MM.1S (cell line): Measurements from ENCODE around the gene MYOG.

Source experiments
- DNase-seq: peaks from one replicate; pipeline ENCODE4 v3.0.0-alpha.2; 2015
- H2AFZ ChIP-seq: fragments of 300-600 bp; sonication (generic); 2 replicates; pipeline ENCODE4 v1.6.0; 2016; ENCODE audit warnings: antibody characterized with exemption, low read length
- H3F3A ChIP-seq: fragments of 300-600 bp; sonication (generic); 2 replicates; pipeline ENCODE4 v1.6.1; 2016; ENCODE audit warnings: mild to moderate bottlenecking, antibody characterized with exemption, low read length, moderate library complexity, mixed read lengths; ENCODE audit not compliant: insufficient read depth
- H3K27ac ChIP-seq: fragments of 300-600 bp; sonication (generic); 2 replicates; pipeline ENCODE4 v1.5.1; 2016; ENCODE audit warnings: mild to moderate bottlenecking, low read length
- H3K27me3 ChIP-seq: fragments of 300-600 bp; sonication (generic); replicated peaks from 2 replicates; pipeline ENCODE4 v1.6.0; 2016; ENCODE audit warnings: low read length; ENCODE audit not compliant: insufficient read depth
- H3K36me3 ChIP-seq: fragments of 300-600 bp; sonication (generic); replicated peaks from 2 replicates; pipeline ENCODE4 v1.6.1; 2016; ENCODE audit warnings: mild to moderate bottlenecking, low read length, mixed read lengths; ENCODE audit not compliant: insufficient read depth
- H3K4me1 ChIP-seq: fragments of 300-600 bp; sonication (generic); 2 replicates; pipeline ENCODE4 v1.6.1; 2016; ENCODE audit warnings: low read length, mixed read lengths
- H3K4me2 ChIP-seq: fragments of 300-600 bp; sonication (generic); 2 replicates; pipeline ENCODE4 v1.6.0; 2016; ENCODE audit warnings: low read depth, low read length
- H3K4me3 ChIP-seq: fragments of 300-600 bp; sonication (generic); 2 replicates; pipeline ENCODE4 v1.5.1; 2016; ENCODE audit warnings: low read length, mixed read lengths
- H3K79me2 ChIP-seq: fragments of 300-600 bp; sonication (generic); 2 replicates; pipeline ENCODE4 v1.6.1; 2016; ENCODE audit warnings: mixed run types, low read length, mixed read lengths
- H3K9ac ChIP-seq: fragments of 300-600 bp; sonication (generic); 2 replicates; pipeline ENCODE4 v1.6.1; 2016; ENCODE audit warnings: low read length, mixed read lengths
- H3K9me2 ChIP-seq: fragments of 300-600 bp; sonication (generic); replicated peaks from 2 replicates; pipeline ENCODE4 v1.6.1; 2016; ENCODE audit warnings: mild to moderate bottlenecking, low read length, mixed read lengths; ENCODE audit not compliant: insufficient read depth
- H3K9me3 ChIP-seq: fragments of 300-600 bp; sonication (generic); replicated peaks from 2 replicates; pipeline ENCODE4 v1.6.1; 2016; ENCODE audit warnings: mild to moderate bottlenecking, low read length, mixed read lengths; ENCODE audit not compliant: insufficient read depth
- H4K20me1 ChIP-seq: fragments of 300-600 bp; sonication (generic); 2 replicates; pipeline ENCODE4 v1.6.1; 2016; ENCODE audit warnings: mild to moderate bottlenecking, low read length, moderate library complexity, mixed read lengths; ENCODE audit not compliant: insufficient read depth
- EZH2 ChIP-seq: fragments of 300-600 bp; sonication (generic); optimal IDR thresholded peaks from 2 replicates; pipeline ENCODE3; 2017; ENCODE audit warnings: low read depth, mild to moderate bottlenecking, antibody characterized with exemption, low read length, mixed read lengths
- EZH2phosphoT487 ChIP-seq: fragments of 300-600 bp; sonication (generic); IDR thresholded peaks from 2 replicates; pipeline ENCODE4 v1.6.1; 2018; ENCODE audit warnings: antibody characterized with exemption, low read length
- TF ChIP-seq, protein P1 (sequence below): fragments of 300-600 bp; sonication (generic); IDR thresholded peaks from 2 replicates; pipeline ENCODE4 v1.5.1; 2016; ENCODE audit warnings: antibody characterized with exemption, low read length, mixed read lengths

Gene MYOG

GRCh38 chr1:203089001-203089650 is 3.3 kb upstream of the MYOG start:
- DNase-seq = no peak
- no peaks in the 10 kb centered on the region for H3K9me3 ChIP-seq
- H3K9me2 ChIP-seq = no peaks in the 10 kb centered on the region
- no peak overlapping the region for H3K4me2 ChIP-seq
- H3F3A ChIP-seq = no peaks in the 10 kb centered on the region
- H4K20me1 ChIP-seq = no peaks in the 10 kb centered on the region
- TF ChIP-seq, protein P1, sequence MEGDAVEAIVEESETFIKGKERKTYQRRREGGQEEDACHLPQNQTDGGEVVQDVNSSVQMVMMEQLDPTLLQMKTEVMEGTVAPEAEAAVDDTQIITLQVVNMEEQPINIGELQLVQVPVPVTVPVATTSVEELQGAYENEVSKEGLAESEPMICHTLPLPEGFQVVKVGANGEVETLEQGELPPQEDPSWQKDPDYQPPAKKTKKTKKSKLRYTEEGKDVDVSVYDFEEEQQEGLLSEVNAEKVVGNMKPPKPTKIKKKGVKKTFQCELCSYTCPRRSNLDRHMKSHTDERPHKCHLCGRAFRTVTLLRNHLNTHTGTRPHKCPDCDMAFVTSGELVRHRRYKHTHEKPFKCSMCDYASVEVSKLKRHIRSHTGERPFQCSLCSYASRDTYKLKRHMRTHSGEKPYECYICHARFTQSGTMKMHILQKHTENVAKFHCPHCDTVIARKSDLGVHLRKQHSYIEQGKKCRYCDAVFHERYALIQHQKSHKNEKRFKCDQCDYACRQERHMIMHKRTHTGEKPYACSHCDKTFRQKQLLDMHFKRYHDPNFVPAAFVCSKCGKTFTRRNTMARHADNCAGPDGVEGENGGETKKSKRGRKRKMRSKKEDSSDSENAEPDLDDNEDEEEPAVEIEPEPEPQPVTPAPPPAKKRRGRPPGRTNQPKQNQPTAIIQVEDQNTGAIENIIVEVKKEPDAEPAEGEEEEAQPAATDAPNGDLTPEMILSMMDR = no peak
- TF ChIP-seq EZH2phosphoT487 (no peak), EZH2 (no peak)
- H3K36me3 ChIP-seq = no peaks in the 10 kb centered on the region
- no peaks in the 10 kb centered on the region; the same call in 1 of the 2 replicates for H3K27me3 ChIP-seq
- no peaks in the 10 kb centered on the region for H3K4me1 ChIP-seq
- no peaks in the 10 kb centered on the region for H3K79me2 ChIP-seq
- no peak overlapping the region for H3K9ac ChIP-seq
- no peak overlapping the region for H3K27ac ChIP-seq
- no peak overlapping the region for H3K4me3 ChIP-seq
- no peak overlapping the region for H2AFZ ChIP-seq

DNA sequence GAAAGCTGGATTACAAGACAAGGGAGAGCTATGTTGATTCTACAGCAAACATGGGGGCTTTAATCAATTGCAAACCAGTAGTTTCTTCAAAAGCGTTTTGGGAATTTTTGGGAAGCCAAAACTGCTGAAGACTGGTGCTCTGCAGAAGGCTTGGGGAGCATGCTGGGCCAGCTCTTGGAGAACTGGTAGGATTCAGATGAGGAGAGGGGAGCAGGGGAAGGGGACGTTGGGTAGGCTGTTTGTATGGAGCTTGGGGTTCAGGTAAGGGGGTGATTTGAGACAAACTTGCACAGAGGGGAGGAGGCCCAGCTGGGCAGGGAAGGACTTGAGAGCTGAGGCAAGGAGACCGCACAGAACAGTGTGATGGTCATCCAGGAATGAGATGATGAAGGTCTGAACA is 2.6 kb upstream of the MYOG start:
- Histone ChIP-seq H2AFZ (no peak overlapping the region), H3K36me3 (no peaks in the 10 kb centered on the region), H3K4me3 (no peak overlapping the region), H3K27me3 (no peaks in the 10 kb centered on the region; the same call in 1 of the 2 replicates), H3K9me3 (no peaks in the 10 kb centered on the region), H3K79me2 (no peaks in the 10 kb centered on the region), H3K27ac (no peak overlapping the region), H3K4me1 (no peaks in the 10 kb centered on the region), H4K20me1 (no peaks in the 10 kb centered on the region), H3K4me2 (no peak overlapping the region), H3K9ac (no peak overlapping the region), H3K9me2 (no peaks in the 10 kb centered on the region), H3F3A (no peaks in the 10 kb centered on the region)
- no peak for DNase-seq
- TF ChIP-seq EZH2phosphoT487 (no peak), EZH2 (no peak)
- TF ChIP-seq, protein P1 = no peak

- no peaks in the 10 kb centered on the region; the same call in 1 of the 2 replicates for H3K27me3 ChIP-seq
- no peak overlapping the region for H2AFZ ChIP-seq
- no peaks in the 10 kb centered on the region for H3K9me3 ChIP-seq
- no peak overlapping the region for H3K4me2 ChIP-seq
- H3K4me1 ChIP-seq = no peaks in the 10 kb centered on the region
- H3K79me2 ChIP-seq = no peaks in the 10 kb centered on the region
- H3K9me2 ChIP-seq = no peaks in the 10 kb centered on the region
- H3K4me3 ChIP-seq = no peak overlapping the region
- no peaks in the 10 kb centered on the region for H4K20me1 ChIP-seq
- H3K9ac ChIP-seq = no peak overlapping the region
- H3K27ac ChIP-seq = no peak overlapping the region
- TF ChIP-seq, protein P1 = no peak
- TF ChIP-seq EZH2phosphoT487 = no peak
- no peak for TF ChIP-seq EZH2
- no peaks in the 10 kb centered on the region for H3F3A ChIP-seq
- no peaks in the 10 kb centered on the region for H3K36me3 ChIP-seq
- DNase-seq = no peak
These were observed 1.4 kb upstream of the MYOG start for GRCh38 chr1:203086992-203087763.
